Measurements from ENCODE around the gene COL15A1. TPM values are rescaled to one million over a fixed set of nuclear protein-coding genes. Genes with fewer than 3 reads are reported as not detected.

The COL15A1 gene
- total and polyA plus RNA-seq, 4 donors, result 6.3 to 126 (median 36.4) TPM

DNA sequence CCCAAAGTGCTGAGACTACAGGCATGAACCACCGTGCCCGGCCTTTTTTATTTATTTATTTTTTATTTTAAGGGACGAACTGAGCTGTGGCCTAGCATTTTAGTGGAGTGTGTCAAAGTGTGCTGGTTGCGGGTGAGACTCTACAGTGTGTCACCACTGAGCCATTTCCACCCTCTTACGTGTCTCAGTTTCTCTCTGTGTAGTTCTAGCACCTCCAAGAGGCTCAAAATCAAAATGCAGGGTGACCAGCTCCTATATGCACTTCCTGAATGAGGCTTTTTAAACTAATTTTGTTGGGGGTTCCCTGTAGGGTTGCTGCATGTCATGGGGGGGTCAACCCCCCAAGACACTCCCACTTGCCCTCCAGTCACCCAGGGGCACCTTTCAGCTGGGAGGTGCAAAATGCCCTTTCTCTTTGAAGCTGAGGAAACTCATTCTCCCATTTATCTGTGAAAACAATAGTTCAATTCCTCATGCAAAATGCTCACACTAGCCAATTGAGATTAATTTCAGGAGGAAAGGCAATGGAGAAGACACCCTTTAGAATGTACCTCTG is 69.3 kb downstream of the COL15A1 start:
- Histone ChIP-seq H3K36me3 (ENCODE audit: control insufficient read depth in 1 of 2, insufficient read depth in 2 of 2, low read length in 1 of 2) (no peaks in the 10 kb centered on the region), H3K27ac (ENCODE audit: low read depth in 1 of 2, low read length in 2 of 2) (no peak overlapping the region), H3K4me3 (ENCODE audit: low read length in 2 of 2) (no peak overlapping the region), H3K4me1 (ENCODE audit: control insufficient read depth in 1 of 2, insufficient read depth in 2 of 2, low read length in 2 of 2) (no peaks in the 10 kb centered on the region), H3K9me3 (ENCODE audit: control insufficient read depth, low read length) (no peaks in the 10 kb centered on the region), H3K27me3 (ENCODE audit: control insufficient read depth in 1 of 2, insufficient read depth in 2 of 2, low read length in 1 of 2) (no peaks in the 10 kb centered on the region)
- intact Hi-C loops (cut with DNase I), result no loop called here
- DNase-seq (no peak), ATAC-seq (ENCODE audit: low FRiP score) (no peak)
- WGBS, 2 donors, result 72 to 76% methylated on average over 5 of the region's 5 CpGs

- no peak overlapping the region for H3K27ac ChIP-seq (ENCODE audit: low read depth in 1 of 2, low read length in 2 of 2)
- H3K27me3 ChIP-seq (ENCODE audit: control insufficient read depth in 1 of 2, insufficient read depth in 2 of 2, low read length in 1 of 2), result no peaks in the 10 kb centered on the region
- ATAC-seq (ENCODE audit: low FRiP score), result no peak
- DNase-seq, result no peak
- no peaks in the 10 kb centered on the region for H3K36me3 ChIP-seq (ENCODE audit: control insufficient read depth in 1 of 2, insufficient read depth in 2 of 2, low read length in 1 of 2)
- no peaks in the 10 kb centered on the region for H3K4me1 ChIP-seq (ENCODE audit: control insufficient read depth in 1 of 2, insufficient read depth in 2 of 2, low read length in 2 of 2)
- WGBS, 2 donors, result 78 to 82% methylated on average over 4 of the region's 4 CpGs
- no peak overlapping the region for H3K4me3 ChIP-seq (ENCODE audit: low read length in 2 of 2)
- intact Hi-C loops (cut with DNase I), result no loop called here
- H3K9me3 ChIP-seq (ENCODE audit: control insufficient read depth, low read length), result no peaks in the 10 kb centered on the region
Observed at GRCh38 chr9:99013550-99013949, 69.8 kb downstream of the COL15A1 start.

- H3K36me3 ChIP-seq (ENCODE audit: control insufficient read depth in 1 of 2, insufficient read depth in 2 of 2, low read length in 1 of 2), result no peaks in the 10 kb centered on the region
- 93 to 96% methylated on average over 3 of the region's 3 CpGs for WGBS, 2 donors
- no peak for DNase-seq
Observed at GRCh38 chr9:99015448-99015847, 71.7 kb downstream of the COL15A1 start.

GRCh38 chr9:99015890-99016289 is 72.2 kb downstream of the COL15A1 start:
- Histone ChIP-seq H3K4me1 (ENCODE audit: control insufficient read depth in 1 of 2, insufficient read depth in 2 of 2, low read length in 2 of 2) (no peaks in the 10 kb centered on the region), H3K36me3 (ENCODE audit: control insufficient read depth in 1 of 2, insufficient read depth in 2 of 2, low read length in 1 of 2) (no peaks in the 10 kb centered on the region), H3K4me3 (ENCODE audit: low read length in 2 of 2) (no peak overlapping the region), H3K27me3 (ENCODE audit: control insufficient read depth in 1 of 2, insufficient read depth in 2 of 2, low read length in 1 of 2) (no peaks in the 10 kb centered on the region), H3K27ac (ENCODE audit: low read depth in 1 of 2, low read length in 2 of 2) (no peak overlapping the region), H3K9me3 (ENCODE audit: control insufficient read depth, low read length) (no peaks in the 10 kb centered on the region)
- ATAC-seq (ENCODE audit: low FRiP score) (no peak), DNase-seq (no peak)
- whole genome bisulfite sequencing, 2 donors, result 87 to 88% methylated on average over 4 of the region's 4 CpGs
- intact Hi-C loops (cut with DNase I), result no loop called here

More at GRCh38 chr9:99015448-99015847, 71.7 kb downstream of the COL15A1 start:
- Histone ChIP-seq H3K27ac (ENCODE audit: low read depth in 1 of 2, low read length in 2 of 2) (no peak overlapping the region), H3K4me3 (ENCODE audit: low read length in 2 of 2) (no peak overlapping the region), H3K9me3 (ENCODE audit: control insufficient read depth, low read length) (no peaks in the 10 kb centered on the region), H3K4me1 (ENCODE audit: control insufficient read depth in 1 of 2, insufficient read depth in 2 of 2, low read length in 2 of 2) (no peaks in the 10 kb centered on the region), H3K27me3 (ENCODE audit: control insufficient read depth in 1 of 2, insufficient read depth in 2 of 2, low read length in 1 of 2) (no peaks in the 10 kb centered on the region)
- intact Hi-C loops (cut with DNase I), result no loop called here
- ATAC-seq (ENCODE audit: low FRiP score), result no peak

DNA sequence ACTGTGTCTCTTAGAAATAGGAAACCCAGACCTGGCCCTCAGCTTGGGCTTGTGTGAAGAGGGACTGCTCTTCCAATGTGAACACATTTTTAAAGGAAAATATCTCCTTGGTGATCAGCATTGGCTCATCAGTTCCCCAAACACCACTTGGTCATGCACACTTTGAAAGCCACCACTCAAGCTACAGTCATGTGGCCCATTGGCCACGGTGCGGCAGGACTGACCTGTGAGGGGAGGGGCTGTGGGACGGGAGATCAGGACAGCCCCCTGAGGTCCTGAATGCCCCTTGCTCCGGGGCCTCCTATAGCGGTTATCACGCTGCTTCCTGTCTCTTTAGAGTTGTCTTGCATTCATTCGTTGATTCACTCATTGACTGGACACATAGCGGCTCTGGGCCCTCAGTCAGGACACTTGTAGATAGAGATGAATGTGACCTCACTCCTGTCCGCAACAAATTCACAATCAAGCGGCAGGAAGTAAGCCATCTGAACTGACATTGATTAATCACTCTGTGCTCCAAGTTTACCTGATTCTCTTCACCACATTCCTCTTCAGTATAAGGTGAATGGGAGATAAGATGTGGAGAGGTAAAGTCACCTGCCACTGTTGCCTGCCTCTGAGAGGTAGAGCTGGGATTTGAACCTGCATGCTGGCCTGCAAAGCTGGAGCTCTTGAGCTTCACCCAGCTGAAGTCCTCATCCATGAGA is 73.1 kb downstream of the COL15A1 start:
- Histone ChIP-seq H3K36me3 (ENCODE audit: control insufficient read depth in 1 of 2, insufficient read depth in 2 of 2, low read length in 1 of 2) (no peaks in the 10 kb centered on the region), H3K27ac (ENCODE audit: low read depth in 1 of 2, low read length in 2 of 2) (no peak overlapping the region), H3K9me3 (ENCODE audit: control insufficient read depth, low read length) (no peaks in the 10 kb centered on the region), H3K4me1 (ENCODE audit: control insufficient read depth in 1 of 2, insufficient read depth in 2 of 2, low read length in 2 of 2) (no peaks in the 10 kb centered on the region), H3K27me3 (ENCODE audit: control insufficient read depth in 1 of 2, insufficient read depth in 2 of 2, low read length in 1 of 2) (no peaks in the 10 kb centered on the region), H3K4me3 (ENCODE audit: low read length in 2 of 2) (no peak overlapping the region)
- ATAC-seq (ENCODE audit: low FRiP score), result no peak
- intact Hi-C loops (cut with DNase I), result no loop called here
- DNase-seq, result no peak
- whole genome bisulfite sequencing, 2 donors, result 96% methylated on average over 10 of the region's 10 CpGs

GRCh38 chr9:99018653-99019052 is 74.9 kb downstream of the COL15A1 start:
- Histone ChIP-seq H3K4me3 (ENCODE audit: low read length in 2 of 2) (no peak overlapping the region), H3K36me3 (ENCODE audit: control insufficient read depth in 1 of 2, insufficient read depth in 2 of 2, low read length in 1 of 2) (no peaks in the 10 kb centered on the region), H3K9me3 (ENCODE audit: control insufficient read depth, low read length) (no peaks in the 10 kb centered on the region), H3K27ac (ENCODE audit: low read depth in 1 of 2, low read length in 2 of 2) (no peak overlapping the region), H3K27me3 (ENCODE audit: control insufficient read depth in 1 of 2, insufficient read depth in 2 of 2, low read length in 1 of 2) (no peaks in the 10 kb centered on the region), H3K4me1 (ENCODE audit: control insufficient read depth in 1 of 2, insufficient read depth in 2 of 2, low read length in 2 of 2) (no peaks in the 10 kb centered on the region)
- ATAC-seq (ENCODE audit: low FRiP score) (no peak), DNase-seq (no peak)
- 91 to 95% methylated on average over 1 of the region's 1 CpG for WGBS, 2 donors
- intact Hi-C loops (cut with DNase I), result no loop called here

GRCh38 chr9:99019510-99020331 is 76.0 kb downstream of the COL15A1 start:
- no peaks in the 10 kb centered on the region for H3K4me1 ChIP-seq (ENCODE audit: control insufficient read depth in 1 of 2, insufficient read depth in 2 of 2, low read length in 2 of 2)
- ATAC-seq (ENCODE audit: low FRiP score) (peak; percentile 71), DNase-seq (no peak)
- H3K4me3 ChIP-seq (ENCODE audit: low read length in 2 of 2), result no peak overlapping the region
- WGBS, 2 donors, result 48 to 57% methylated on average over 4 of the region's 4 CpGs
- intact Hi-C loops (cut with DNase I), result no loop called here
- H3K27me3 ChIP-seq (ENCODE audit: control insufficient read depth in 1 of 2, insufficient read depth in 2 of 2, low read length in 1 of 2), result no peaks in the 10 kb centered on the region
- peak overlapping the region in 1 of 2 donors; percentile 89 for H3K27ac ChIP-seq (ENCODE audit: low read depth in 1 of 2, low read length in 2 of 2)
- no peaks in the 10 kb centered on the region for H3K9me3 ChIP-seq (ENCODE audit: control insufficient read depth, low read length)
- H3K36me3 ChIP-seq (ENCODE audit: control insufficient read depth in 1 of 2, insufficient read depth in 2 of 2, low read length in 1 of 2), result no peaks in the 10 kb centered on the region

DNA sequence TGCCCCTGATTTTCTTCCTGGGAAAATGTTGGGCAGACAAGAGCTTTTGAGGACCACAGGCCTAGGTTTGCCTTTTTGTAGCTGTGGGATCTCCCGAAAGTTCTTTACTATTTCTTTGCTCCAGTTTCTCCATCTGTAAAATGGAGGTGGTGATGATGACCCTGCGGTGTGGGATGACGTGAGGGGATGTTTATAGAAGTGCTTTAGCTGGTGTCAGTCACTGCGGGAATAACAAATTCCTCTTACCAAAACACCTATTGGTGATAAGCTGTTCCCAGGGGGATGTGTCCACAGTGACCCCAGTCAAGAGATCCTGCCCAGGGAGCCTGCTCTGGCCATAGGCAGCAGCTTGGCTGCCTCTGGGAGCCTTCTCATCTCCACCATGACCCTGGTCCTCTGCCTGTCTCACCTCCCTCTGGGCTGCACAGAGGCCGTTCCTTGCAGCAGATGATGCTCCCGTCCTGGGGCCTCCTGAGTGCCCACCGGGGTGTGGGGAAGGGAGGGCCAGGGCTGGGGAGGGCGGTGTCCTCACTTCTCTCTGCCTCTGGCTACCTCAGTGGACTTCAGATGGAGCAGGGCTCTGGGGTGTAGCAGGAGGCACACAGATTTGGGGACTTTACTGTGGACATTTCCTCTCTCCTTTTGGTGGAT is 77.2 kb downstream of the COL15A1 start:
- no peaks in the 10 kb centered on the region for H3K9me3 ChIP-seq (ENCODE audit: control insufficient read depth, low read length)
- no peak overlapping the region for H3K27ac ChIP-seq (ENCODE audit: low read depth in 1 of 2, low read length in 2 of 2)
- no peaks in the 10 kb centered on the region for H3K27me3 ChIP-seq (ENCODE audit: control insufficient read depth in 1 of 2, insufficient read depth in 2 of 2, low read length in 1 of 2)
- no peaks in the 10 kb centered on the region for H3K4me1 ChIP-seq (ENCODE audit: control insufficient read depth in 1 of 2, insufficient read depth in 2 of 2, low read length in 2 of 2)
- intact Hi-C loops (cut with DNase I), result no loop called here
- no peaks in the 10 kb centered on the region for H3K36me3 ChIP-seq (ENCODE audit: control insufficient read depth in 1 of 2, insufficient read depth in 2 of 2, low read length in 1 of 2)
- 94 to 97% methylated on average over 8 of the region's 8 CpGs for WGBS, 2 donors
- ATAC-seq (ENCODE audit: low FRiP score), result no peak
- DNase-seq, result no peak
- H3K4me3 ChIP-seq (ENCODE audit: low read length in 2 of 2), result no peak overlapping the region
